ENCODE results near the gene LMF2. TPM values are rescaled to one million over a fixed set of nuclear protein-coding genes. Genes with fewer than 3 reads are reported as not detected.

Gene LMF2
- total and polyA plus RNA-seq, 2 of the 4 experiments (the other 2 are of a cell fraction): 16.8 to 82.6 TPM

GRCh38 chr22:50521710-50522109 lies 14.2 kb upstream of the LMF2 start:
- no peaks in the 10 kb centered on the region for H3K9me3 ChIP-seq (ENCODE audit: control insufficient read depth, insufficient read depth, low read length)
- H3K27ac ChIP-seq (ENCODE audit: insufficient read depth, low read length): no peak overlapping the region
- CTCF ChIA-PET: interaction anchor here (0.5 kb wide), 1 partner anchor 63 kb away, joined by 4 read pairs; no protein-coding TSS in a partner anchor
- no TSS peak for BruUV-seq (replicated peaks)
- DNase-seq (no peak), ATAC-seq (ENCODE audit: low read depth) (no peak)
- dilution Hi-C loops (cut with HindIII; ENCODE audit: low sequenced_read_pairs, unreplicated experiment) (no loop called here), in situ Hi-C loops (cut with MboI; ENCODE audit: low sequenced_read_pairs) (no loop called here), intact Hi-C loops (cut with micrococcal nuclease) (no loop called here)
- H2BK5ac ChIP-seq (ENCODE audit: low read depth, low read length, poor library complexity, severe bottlenecking): no peak overlapping the region
- no peak overlapping the region for H2BK120ac ChIP-seq (ENCODE audit: low read depth, low read length)
- H4K20me1 ChIP-seq (ENCODE audit: insufficient read depth, low read length): peaks cover 19% of the 10 kb centered on the region
- TF ChIP-seq FOS (IDR thresholded peaks at IDR 0.05; ENCODE audit: low read depth, low read length): no peak
- no peak for TF ChIP-seq USF2 (IDR thresholded peaks at IDR 0.05; ENCODE audit: low read depth, low read length)
- no peak for TF ChIP-seq MAFK (IDR thresholded peaks at IDR 0.05; ENCODE audit: low read depth, low read length)
- no peak for TF ChIP-seq CTCF (conservative IDR thresholded peaks at IDR 0.05; ENCODE audit: low read depth, low read length)
- no peak for TF ChIP-seq BHLHE40 (IDR thresholded peaks at IDR 0.05; ENCODE audit: low read depth, low read length)
- no peak for TF ChIP-seq CEBPB (IDR thresholded peaks at IDR 0.05; ENCODE audit: low read depth, low read length)
- TF ChIP-seq RAD21 (IDR thresholded peaks at IDR 0.05; ENCODE audit: low read length): no peak
- no peak for TF ChIP-seq CHD1 (IDR thresholded peaks at IDR 0.05; ENCODE audit: low read depth, low read length)
- no peak for TF ChIP-seq NFE2L2 (IDR thresholded peaks at IDR 0.05; ENCODE audit: low read depth, low read length)
- TF ChIP-seq SMC3 (IDR thresholded peaks at IDR 0.05; ENCODE audit: low read depth, low read length): no peak
- no peak for TF ChIP-seq MAZ (IDR thresholded peaks at IDR 0.05; ENCODE audit: borderline replicate concordance, low read depth, low read length)
- TF ChIP-seq RFX5 (IDR thresholded peaks at IDR 0.05; ENCODE audit: low read depth, low read length): no peak
- TF ChIP-seq POLR2A (IDR thresholded peaks at IDR 0.05; ENCODE audit: low read depth, low read length): no peak
- TF ChIP-seq, protein P1, sequence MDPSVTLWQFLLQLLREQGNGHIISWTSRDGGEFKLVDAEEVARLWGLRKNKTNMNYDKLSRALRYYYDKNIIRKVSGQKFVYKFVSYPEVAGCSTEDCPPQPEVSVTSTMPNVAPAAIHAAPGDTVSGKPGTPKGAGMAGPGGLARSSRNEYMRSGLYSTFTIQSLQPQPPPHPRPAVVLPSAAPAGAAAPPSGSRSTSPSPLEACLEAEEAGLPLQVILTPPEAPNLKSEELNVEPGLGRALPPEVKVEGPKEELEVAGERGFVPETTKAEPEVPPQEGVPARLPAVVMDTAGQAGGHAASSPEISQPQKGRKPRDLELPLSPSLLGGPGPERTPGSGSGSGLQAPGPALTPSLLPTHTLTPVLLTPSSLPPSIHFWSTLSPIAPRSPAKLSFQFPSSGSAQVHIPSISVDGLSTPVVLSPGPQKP (IDR thresholded peaks at IDR 0.05; ENCODE audit: borderline replicate concordance, low read depth, low read length): no peak
- H2BK20ac ChIP-seq (ENCODE audit: low read depth, low read length): no peak overlapping the region
- 98% methylated on average over 5 of the region's 10 CpGs; no CpG with 5 or more reads in 1 of the 2 experiments for WGBS, 2 experiments (ENCODE audit: extremely low coverage in 2 of 2, insufficient read length in 1 of 2)
- H3K56ac ChIP-seq (ENCODE audit: extremely low read depth, insufficient read depth, low read length): no peak overlapping the region
- no peak overlapping the region for H4K91ac ChIP-seq (ENCODE audit: insufficient read depth, low read depth, low read length)
- no peak overlapping the region for H3K14ac ChIP-seq (replicated peaks; ENCODE audit: low read depth, low read length)
- no peak overlapping the region for H4K8ac ChIP-seq (ENCODE audit: low read depth in 2 of 2, low read length in 2 of 2)
- H3K36me3 ChIP-seq (ENCODE audit: control insufficient read depth, insufficient read depth, low read length): peaks cover 44% of the 10 kb centered on the region
- H3K4ac ChIP-seq (ENCODE audit: low read depth, low read length): no peak overlapping the region
- no peak overlapping the region for H3K9ac ChIP-seq (ENCODE audit: low read depth, low read length)
- H2BK15ac ChIP-seq (ENCODE audit: low read depth, low read length): no peak overlapping the region
- H3K79me1 ChIP-seq (ENCODE audit: low read depth in 1 of 2, low read length in 2 of 2): peaks cover 8 to 42% of the 10 kb centered on the region in 2 experiments
- H3K4me3 ChIP-seq (ENCODE audit: insufficient read depth, low read depth, low read length): no peak overlapping the region
- no peak overlapping the region for H2AK5ac ChIP-seq (ENCODE audit: low read depth, low read length)
- H3K9me1 ChIP-seq (ENCODE audit: insufficient read depth, low read length): peaks cover 4% of the 10 kb centered on the region
- no peak overlapping the region for H3K23ac ChIP-seq (ENCODE audit: low read depth, low read length)
- no peak overlapping the region for H4K5ac ChIP-seq (ENCODE audit: low read depth, low read length)
- H3K4me2 ChIP-seq (ENCODE audit: low read depth, low read length): no peak overlapping the region
- H3K18ac ChIP-seq (ENCODE audit: low read depth, low read length): no peak overlapping the region
- no peaks in the 10 kb centered on the region for H3K27me3 ChIP-seq (ENCODE audit: control insufficient read depth, insufficient read depth, low read length)
- peaks cover 8% of the 10 kb centered on the region for H3K4me1 ChIP-seq (ENCODE audit: control insufficient read depth, insufficient read depth, low read length)
- H2AFZ ChIP-seq (replicated peaks; ENCODE audit: low read length, poor library complexity): no peak overlapping the region
- H2AK9ac ChIP-seq (replicated peaks; ENCODE audit: low read depth, low read length, poor library complexity): peak overlapping the region; percentile 55
- POLR2A ChIA-PET (ENCODE audit: unreplicated experiment): no interaction called here

Data from IMR-90 (cell line).